Measurements from ENCODE around the gene NEURL1.

DNA sequence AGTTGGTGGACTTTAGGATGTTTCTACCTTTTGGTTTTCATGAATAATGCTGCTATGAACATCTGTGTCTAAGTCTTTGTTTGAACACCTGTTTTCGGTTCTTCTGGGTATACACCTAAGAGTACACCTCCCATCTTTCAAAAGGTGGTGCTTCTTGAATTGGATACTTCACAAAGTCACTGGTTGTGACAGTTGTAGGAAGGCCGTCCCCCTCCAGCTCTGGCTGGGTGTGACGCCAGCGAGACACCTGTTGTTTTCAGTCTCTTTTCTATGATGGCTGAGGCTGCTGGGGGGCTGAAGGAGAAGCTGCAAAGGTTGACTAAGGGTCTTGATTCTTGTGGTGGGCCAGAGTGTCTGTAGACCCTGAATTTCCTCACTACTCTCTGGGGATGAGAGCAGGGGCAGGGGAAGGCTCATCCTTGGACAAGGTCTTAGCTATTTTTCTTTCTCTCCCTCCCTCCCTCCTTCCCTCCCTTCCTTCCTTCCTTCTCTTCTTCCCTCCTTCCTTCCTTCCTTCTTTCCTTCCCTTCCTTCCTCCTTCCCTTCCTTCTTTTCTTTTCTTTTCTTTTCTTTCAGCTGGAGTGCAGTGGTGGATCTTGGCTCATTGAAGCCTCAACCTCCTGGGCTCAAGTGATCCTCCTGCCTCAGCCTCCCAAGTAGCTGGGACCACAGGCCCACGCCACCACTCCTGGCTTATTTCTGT is 5.6 kb downstream of the NEURL1 start:
- TF ChIP-seq POLR2AphosphoS5 (IDR thresholded peaks at IDR 0.05; ENCODE audit: insufficient read depth in 1 of 2, low read depth in 1 of 2): no peak
- TF ChIP-seq, protein P1, sequence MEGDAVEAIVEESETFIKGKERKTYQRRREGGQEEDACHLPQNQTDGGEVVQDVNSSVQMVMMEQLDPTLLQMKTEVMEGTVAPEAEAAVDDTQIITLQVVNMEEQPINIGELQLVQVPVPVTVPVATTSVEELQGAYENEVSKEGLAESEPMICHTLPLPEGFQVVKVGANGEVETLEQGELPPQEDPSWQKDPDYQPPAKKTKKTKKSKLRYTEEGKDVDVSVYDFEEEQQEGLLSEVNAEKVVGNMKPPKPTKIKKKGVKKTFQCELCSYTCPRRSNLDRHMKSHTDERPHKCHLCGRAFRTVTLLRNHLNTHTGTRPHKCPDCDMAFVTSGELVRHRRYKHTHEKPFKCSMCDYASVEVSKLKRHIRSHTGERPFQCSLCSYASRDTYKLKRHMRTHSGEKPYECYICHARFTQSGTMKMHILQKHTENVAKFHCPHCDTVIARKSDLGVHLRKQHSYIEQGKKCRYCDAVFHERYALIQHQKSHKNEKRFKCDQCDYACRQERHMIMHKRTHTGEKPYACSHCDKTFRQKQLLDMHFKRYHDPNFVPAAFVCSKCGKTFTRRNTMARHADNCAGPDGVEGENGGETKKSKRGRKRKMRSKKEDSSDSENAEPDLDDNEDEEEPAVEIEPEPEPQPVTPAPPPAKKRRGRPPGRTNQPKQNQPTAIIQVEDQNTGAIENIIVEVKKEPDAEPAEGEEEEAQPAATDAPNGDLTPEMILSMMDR (IDR thresholded peaks at IDR 0.05): no peak

Data from vagina (tissue), 2 donors.